Stimulated activated CD4-positive, alpha-beta T cell treated with anti-CD3 and anti-CD28 coated beads, Interleukin-2, amount 100 ng/mL, for 4 hours (primary cell): ENCODE measurements around the gene ZNF593OS.

Experiments used
- DNase-seq: peaks from one replicate; pipeline ENCODE4 v3.0.0-alpha.2; 2020; ENCODE audit warnings: low read depth

ZNF593OS gene

DNA sequence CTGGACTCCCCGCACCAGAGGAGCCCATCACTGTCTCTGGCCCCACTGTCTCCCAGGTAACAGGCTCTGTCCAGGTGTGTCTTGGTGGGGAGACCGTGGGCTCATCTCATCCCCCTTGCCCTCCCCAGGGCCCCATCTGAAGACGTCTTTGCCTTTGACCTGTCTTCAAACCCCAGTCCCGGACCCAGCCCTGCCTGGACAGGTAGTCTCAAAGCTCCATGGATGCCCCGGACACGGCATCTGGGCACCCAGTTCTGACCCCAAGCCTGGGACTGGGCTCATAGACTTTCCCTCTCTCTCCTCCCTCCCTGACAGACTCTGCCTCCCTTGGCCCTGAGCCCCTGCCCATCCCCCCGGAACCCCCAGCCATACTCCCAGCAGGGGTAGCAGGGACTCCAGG lies 12.5 kb upstream of the ZNF593OS start:
- DNase-seq, result no peak

DNA sequence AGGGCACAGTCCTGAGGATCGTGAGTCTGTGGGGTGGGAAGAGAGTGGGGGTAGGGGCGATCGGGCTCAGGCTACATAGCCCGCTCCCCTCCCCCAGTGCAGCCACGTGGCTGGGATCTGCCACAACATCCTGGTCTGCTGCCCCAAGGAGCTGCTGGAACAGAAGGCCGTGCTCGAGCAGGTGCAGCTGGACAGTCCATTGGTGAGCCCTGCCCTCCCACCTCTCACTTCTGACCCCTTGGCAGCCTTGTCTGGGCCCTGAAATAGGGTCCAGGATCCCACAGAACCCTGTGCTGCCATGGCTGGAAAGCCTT lies 10.7 kb upstream of the ZNF593OS start:
- no peak for DNase-seq

DNA sequence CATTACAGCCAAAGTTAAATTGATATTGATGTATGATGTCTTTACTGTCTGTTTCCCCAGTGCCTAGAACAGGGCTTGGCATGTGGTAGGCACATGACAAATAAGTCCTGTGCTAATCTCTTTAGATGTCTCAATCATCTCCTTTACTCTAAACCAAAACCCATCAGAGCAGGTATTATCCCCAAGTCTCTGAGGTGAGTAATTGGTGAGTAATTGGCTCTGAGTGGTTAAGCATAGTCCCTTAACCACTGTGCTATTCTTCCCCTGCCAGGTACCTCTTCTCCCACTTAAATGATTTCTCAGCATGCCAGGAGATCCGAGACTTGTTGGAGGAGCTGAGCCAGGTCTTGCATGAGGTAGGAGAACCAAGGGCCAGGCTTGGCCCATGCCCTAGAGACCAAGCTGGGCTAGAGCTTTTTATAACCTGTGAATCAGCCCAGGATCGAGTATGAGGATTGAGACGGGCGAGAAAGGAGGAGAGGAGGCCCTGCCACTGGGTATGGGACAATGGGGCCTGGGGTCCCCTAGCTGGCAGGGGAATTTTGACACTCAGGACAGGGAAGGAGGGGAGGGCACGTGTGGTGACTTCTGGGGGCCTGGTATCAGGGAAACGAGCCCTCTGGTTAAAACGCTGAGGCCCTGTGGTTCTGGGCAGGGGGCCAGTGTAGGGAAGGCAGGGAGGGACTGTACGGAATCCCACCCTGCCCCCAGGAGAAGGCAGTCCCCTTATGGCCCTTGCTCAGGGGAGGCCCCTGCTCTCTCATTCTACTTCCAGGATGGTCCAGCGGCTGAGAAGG lies 10.2 kb upstream of the ZNF593OS start:
- DNase-seq, result no peak

DNA sequence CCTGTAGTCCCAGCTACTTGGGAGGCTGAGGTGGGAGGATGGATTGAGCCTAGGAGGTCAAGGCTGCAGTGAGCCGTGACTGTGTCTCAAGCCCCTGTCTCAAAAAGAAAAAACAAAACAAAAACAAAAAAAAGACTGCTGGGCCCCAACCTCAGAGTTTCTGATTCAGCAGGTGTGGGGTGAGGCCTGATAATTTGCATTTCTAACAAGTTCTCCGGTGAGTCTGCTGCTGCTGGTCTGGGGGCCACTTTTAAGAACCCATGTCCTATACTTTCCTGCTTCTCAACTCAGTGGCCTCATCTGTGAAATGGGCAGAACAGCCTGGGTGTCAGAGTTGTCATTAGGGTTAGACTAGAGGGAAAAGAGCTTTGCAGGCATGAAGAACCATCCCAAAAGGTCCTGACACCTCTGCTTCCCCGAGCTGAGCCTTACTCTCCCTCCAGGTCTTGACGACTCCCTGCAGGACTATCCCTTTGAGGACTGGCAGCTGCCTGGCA lies 8.4 kb upstream of the ZNF593OS start:
- DNase-seq, result no peak

DNA sequence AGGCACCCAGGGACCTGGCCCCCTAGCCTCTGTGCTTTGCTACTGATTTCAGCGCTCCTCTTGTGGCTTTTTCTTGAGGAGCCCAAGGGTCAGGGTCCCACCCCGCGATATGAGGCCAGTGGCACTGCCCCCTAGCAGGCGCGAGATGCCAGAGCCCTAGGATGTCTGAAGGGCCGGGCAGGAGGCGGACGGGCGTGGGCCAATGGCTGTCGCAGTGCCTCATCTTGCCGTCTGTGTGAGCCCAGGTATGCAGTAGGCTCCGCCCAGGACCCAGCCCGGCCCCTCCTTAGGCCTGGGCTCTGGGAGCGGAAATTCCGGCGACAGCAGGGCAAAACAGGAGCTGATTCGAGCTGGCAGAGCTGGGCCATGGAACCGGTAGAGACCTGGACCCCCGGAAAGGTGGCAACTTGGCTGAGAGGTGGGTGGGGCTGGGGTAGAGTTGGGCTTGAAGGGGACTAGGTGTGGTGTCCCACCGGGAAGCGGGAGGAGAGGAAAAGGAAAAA lies 5.6 kb upstream of the ZNF593OS start, which contains the start of gene CNKSR1:
CNKSR1 (plus strand) TSS at position 310 of the 503 bp plus-strand sequence; CDS start at position 367, 57 bp downstream.
- no peak for DNase-seq

DNA sequence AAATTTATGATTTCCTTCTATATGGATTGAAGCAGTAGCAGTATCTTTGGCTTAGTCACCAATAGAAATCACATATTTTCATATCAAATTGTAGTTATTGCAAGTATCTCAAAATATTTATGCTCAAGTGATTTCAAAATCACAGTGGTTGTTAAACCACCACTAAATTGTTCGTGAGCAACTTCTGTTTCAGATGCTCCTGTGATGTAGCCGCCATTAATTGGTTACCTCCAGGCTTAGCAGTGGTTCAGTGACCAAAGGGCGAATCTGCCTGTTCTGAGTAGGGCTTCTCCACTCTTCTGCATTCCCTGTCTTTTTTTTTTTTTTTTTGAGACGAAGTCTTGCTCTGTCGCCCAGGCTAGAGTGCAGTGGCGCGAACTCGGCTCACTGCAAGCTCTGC lies 3.7 kb upstream of the ZNF593OS start:
- DNase-seq, result no peak

DNA sequence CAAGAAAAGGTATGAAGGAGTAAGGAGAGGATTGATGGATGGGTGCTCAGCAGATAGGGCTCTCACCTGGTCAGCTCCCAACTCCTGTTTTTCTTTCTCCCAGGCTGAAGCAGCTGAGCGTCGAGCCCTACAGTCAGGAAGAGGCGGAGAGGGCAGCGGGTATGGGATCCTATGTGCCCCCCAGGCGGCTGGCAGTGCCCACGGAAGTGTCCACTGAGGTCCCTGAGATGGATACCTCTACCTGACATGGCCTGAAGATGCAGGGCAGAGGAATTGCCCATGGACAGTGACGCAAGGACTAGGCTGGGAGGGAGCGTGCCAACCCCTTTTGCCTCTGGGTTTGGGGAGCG lies 1.2 kb downstream of the ZNF593OS start:
- no peak for DNase-seq

DNA sequence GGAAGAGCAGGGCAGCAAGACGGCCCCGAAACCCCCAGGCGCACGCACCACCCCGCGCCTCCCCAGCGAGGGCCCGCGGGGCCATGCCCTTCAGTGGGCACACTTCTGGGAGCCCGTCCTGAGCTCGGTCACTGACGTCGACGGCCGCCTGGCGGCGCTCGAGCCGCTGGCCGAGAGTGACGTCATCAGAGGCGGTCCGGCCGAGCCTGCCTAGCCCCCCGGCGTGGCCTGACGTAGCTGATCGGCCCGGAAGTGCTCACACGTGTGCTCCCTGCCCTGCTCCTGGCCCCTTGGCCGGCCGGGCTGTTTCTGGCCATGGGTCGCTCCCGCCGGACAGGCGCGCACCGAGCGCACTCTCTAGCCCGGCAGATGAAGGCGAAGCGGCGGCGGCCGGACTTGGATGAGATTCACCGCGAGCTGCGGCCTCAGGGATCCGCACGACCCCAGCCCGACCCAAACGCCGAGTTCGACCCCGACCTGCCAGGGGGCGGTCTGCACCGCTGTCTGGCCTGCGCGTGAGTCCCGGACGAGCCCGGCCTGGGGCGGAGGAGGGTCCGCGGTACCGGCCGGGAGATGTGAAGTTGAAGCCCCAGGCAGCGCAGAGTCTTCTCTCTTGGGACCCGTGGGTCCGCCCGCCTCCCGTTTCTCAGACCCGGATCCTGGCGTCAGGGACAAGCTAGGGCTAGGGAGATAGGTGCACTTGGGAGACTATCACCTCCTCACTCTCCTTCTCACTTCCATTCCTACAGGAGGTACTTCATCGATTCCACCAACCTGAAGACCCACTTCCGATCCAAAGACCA lies 1.8 kb downstream of the ZNF593OS start, which contains the start of gene ZNF593:
ZNF593 (plus strand) TSS at position 240 of the 803 bp plus-strand sequence; CDS start at position 316, 76 bp downstream.
- peak; percentile 81 for DNase-seq

DNA sequence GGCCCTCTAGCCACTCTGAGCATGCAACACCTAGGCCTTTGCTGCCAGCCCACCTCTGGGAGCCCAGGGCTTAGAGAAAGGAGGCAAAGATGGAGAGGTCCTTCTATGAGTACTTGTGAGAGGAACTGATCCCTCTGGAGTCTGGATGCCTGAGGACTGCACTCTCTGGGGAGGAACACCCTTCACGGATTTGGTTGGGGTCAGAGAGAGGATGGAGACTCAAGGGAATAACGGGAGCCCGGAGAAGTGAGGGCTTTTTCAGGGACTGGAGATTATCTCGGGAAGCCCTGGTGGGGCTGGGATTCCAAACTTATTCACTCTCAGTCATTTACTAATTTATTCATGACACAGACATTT lies 2.5 kb downstream of the ZNF593OS start:
- DNase-seq, result no peak

DNA sequence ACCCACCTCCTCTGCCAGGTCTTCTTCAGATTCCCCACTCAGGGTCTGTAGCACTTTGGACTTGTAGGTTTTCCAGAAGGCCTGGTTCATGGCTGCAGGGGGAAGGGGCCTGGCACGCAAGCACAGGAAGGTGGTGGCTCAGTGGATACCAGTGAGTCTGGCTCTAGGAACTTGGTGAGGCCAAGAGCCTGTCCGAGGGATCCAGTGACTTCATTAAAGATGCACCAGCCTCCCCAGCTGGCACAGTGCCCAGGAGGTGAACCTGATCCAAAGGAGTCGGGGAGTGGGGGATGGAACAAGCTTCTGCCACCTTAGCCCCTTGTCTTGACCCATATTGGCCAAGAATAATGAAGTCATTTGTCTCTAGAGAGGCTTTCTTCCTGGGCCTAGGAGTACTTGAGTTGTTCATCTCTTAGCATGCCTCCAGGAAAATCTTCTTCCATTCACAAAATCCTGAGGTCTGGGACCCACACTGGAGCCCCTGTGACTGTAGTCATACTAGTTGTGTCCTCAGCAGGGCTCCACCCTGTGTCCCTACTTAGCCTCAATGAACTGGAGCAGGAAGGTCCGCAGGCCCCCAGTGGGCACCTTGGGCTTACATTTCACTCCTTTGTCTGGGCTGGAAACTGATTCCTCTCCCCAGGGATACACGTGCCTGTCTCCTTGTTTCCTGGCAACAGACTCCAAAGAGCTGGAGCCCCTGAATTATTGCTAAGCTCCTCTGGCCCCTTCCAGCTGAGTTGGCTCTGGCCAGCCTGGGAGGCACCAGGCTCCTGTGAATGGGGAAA lies 3.0 kb downstream of the ZNF593OS start, which contains the start of gene C1orf232:
C1orf232 (minus strand) TSS at position 554 of the 788 bp plus-strand sequence; CDS start at position 90, 464 bp downstream.
- no peak for DNase-seq

DNA sequence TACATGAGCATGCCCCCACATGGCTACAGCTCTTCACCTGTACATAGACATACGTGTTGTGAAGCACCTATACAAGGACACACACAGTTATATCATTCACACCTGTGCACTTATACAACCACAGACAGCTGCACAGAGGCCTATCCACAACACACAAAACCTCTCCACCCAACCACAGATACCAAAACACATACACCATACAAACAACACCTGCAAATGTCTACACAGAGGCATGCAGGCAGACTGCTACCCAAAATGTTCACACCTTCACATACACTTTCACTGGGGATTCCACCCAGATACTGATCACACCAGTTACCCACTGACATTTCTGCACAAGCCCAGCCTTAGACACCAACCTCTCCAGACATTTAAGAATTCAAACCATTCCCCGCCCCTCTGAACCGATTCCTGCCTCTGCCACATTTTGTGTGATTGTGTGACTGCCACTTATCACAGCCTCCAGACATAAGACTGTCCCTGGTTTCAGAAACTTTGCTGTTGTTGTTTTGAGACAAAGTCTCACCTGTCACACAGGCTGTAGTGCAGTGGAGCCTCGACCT lies 4.8 kb downstream of the ZNF593OS start:
- no peak for DNase-seq

DNA sequence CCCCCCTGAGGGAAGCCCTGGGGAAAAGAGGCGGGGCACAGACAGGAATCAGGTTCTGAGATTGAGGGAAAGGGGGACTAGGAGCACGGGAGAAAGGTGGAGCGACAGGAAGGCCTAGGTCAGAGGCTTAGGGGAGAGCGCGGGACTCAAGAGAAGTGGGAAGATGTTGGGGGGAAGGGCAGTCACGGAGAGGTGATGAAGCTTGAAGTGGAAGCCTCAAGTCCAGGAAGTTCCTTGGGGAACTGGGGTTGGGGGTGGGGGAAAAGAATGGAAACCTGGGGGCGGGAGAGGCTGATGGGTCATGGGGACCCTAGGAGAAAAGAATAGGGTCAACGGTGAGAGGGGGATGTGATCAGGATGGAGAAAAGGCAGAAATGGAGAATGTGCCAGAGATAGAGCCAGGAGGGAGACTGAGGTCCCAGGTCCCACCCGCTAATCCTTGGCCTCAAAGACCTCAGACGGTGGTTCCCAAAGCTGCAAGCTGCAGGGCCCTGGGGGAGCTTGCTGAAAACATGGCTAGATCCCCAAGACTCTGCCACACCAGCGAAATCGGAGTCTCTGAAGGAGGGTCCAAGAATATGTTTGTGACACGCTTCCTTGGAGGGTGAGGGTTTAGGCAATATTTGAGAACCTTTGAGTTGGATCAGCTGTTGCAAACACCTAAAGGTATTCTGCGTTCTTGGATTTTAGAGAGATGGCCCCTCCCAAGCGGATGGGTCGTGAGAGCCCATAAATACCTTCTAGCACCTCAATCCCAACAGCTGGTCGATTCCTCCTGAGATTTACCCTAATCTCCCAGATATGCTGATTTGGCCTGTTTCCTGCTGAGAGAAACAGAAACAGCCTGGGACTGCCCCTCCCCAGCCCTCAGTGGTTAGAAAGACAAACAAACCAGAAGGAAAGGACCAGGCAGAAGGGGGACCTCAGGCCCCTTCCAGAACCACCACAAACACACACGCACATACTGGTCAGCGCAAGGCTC lies 6.5 kb downstream of the ZNF593OS start:
- no peak for DNase-seq

DNA sequence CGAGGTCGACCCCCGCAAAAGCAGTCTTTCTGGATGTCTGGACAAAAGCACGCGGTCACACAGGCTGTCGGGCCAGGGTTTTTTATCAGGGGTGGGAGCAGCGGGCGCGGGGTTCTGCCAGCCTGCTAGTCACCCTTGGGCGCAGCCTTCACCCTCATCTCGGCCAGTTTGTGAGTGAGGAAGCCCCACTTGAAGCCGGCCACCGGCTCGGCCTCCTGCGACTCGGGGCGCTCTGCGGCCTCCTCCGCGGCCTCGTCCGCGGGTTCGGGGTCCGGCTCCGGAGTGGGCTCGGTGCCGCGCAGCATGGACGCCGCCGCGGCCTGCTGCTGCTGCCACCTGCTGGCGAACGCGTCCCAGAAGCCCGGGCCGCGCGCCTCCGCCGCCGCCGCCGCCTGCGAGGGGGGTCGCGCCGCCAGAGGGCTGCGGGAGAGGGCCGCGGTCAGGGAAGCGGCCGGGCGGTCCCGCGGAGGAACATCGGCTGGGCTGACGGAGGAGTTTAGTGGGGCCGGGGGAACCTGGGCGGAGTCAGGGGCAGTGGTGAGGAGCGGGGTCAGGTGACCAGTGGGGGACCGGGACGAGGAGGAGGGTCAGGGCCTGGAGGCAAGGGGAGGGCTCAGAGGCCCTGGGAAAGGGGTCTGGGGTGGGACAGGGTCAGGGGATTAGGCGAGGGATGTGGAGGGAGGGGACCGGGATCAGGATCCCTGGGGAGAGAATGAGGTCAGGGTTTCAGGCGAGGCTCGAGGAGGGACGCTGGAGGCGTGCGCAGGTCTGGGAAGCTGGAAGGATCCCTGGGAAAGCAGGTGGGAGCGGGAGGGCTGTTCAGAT lies 7.4 kb downstream of the ZNF593OS start:
- DNase-seq, result no peak

DNA sequence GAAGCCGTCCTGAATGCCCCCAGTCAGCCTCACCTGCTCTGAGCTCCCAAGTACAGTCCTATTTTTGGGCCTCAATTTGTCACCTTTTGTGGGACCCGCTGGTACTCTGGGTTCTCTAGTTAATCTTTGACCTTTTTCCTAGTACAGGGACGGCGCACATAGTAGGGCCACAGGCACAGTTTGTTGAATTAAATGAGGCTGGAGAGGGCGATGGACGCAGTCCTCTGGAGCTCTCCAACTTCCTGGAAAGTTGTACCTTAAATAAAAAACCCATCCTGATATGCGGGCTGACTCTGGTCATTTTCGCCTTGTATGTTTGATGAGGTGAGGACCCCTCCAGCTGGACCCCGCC lies 8.0 kb downstream of the ZNF593OS start:
- DNase-seq, result no peak

DNA sequence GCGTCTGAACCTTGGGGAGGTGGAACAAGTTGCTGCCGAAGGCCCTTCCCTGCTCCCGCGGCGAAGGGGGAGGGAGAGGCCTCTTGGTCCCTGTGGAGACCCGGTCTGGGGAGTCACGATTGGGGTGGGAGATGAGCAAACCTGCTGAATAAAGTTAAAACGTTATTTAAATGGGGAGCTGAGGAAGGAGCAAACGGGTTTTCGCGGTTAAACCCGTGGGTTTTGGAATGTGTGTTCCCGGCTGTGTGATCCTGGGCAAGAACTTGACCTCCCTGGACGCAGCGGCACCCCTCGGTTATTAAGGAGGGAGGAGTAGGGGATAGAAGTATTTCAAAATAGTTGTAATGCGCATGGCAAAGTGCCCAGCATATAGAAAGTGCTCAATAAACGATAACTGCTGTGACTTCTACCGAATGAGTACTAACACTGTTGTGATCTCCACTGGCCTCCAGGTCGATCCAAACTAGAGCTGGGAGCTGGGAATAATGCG lies 9.4 kb downstream of the ZNF593OS start:
- no peak for DNase-seq

DNA sequence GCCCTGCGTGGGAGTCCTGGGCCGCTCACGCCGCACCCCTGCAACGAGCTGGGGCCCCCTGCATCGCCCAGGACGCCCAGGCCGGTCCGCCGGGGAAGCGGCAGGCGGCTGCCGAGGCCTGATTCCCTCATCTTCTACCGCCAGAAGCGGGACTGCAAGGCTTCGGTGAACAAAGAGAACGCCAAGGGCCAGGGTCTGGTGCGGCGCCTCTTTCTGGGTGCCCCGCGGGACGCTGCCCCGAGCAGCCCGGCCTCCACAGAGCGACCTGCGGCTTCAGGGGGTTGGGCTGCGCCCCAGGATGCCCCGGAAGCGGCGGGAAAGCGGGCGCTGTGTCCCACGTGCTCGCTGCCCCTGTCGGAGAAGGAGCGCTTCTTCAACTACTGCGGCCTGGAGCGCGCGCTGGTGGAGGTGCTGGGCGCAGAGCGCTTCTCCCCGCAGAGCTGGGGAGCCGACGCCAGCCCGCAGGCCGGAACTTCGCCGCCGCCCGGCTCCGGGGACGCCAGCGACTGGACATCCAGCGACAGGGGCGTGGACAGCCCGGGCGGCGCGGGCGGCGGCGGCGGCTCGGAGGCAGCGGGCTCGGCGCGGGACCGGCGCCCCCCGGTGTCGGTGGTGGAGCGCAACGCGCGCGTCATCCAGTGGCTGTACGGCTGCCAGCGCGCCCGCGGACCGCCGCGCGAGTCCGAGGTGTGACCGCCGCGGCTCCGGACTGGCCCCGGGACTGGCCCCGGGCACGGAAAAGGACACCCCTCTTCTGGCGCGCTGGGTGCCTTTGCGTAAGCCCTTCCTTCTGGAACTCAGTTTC lies 10.0 kb downstream of the ZNF593OS start:
- DNase-seq, result peak; percentile 31

DNA sequence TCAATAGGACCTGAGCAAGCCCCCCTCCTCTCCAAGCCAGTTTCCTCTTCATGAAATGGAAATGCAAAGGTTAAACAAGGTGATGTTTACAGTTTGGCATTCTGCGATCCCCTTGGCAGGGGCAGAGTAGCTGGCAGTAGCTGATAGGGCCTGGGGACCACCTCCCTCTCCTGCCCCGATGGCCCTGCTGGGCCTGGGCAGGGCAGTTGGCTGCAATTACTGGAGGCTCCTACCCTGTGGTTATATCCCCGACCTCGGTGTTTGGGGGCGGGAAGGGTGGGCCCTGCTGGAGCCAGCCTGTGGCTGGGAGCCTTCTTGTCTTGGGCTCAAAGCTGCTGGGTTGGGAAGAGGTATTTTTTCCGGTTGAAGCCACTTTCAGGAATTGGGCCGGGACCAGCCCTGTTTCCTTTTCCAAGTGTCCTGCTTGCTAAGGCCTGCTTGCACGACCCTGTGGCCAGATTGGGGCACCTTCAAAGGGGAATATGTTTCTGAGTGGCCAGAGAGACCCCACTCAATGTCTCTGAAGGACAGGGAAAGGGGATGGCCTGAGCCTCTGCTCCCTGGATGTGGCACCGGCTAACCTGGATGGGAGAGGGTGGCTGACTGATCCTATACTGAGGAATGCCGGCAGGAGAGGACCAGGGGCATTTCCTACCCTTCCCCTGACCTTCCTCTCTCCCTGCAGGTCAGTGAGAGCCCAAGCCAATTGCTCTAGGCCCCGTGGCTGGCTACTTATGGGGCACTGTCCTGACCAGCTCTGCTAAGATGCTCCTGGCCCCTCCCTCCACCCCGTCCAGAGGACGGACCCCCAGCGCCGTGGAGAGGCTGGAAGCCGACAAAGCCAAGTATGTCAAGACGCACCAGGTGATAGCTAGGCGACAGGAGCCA lies 10.9 kb downstream of the ZNF593OS start:
- no peak for DNase-seq

DNA sequence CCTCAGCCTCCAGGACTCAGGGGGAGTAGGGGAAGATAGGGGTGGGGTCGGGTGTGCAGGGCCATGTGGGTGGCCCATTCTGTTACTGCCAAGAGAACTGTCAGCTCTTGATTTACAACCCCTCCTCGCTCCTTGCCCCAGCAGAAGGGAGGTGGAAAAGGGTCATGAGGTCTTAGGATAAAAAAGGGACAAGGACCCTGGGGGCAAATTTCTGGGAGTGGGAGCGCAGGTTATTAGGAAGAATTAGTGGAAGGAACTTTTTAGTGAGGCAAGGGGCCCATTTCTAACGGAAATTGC lies 11.9 kb downstream of the ZNF593OS start:
- no peak for DNase-seq
